HEK293 (cell line): ENCODE data around the gene DPP9.

Source experiments
- CTCF ChIA-PET: fragments of 350-600 bp; formaldehyde crosslinking; extraction: SDS; loops from one replicate; lab custom pipeline; 2021; ENCODE audit warnings: antibody characterized with exemption; lab: Yijun Ruan, JAX
- POLR2A ChIA-PET: fragments of 300-600 bp; formaldehyde crosslinking; extraction: SDS; loops from one replicate; lab custom pipeline; 2020; ENCODE audit warnings: antibody characterized with exemption, inconsistent platforms; lab: Yijun Ruan, JAX
- H3K27ac ChIP-seq: fragments of 200-500 bp; sonication (Bioruptor generic); 2 replicates; pipeline ENCODE4 v1.5.1; 2014; ENCODE audit warnings: low read depth, low read length, control low read depth, inconsistent platforms; ENCODE audit errors: extremely low read depth
- H3K36me3 ChIP-seq, 2 experiments: fragments of 200-500 bp in 1 of 2; sonication (Bioruptor generic) in 1 of 2; 1 replicate in 1 of 2; 2 replicates in 1 of 2; pipeline ENCODE4 v1.5.1; 2014 to 2017; ENCODE audit warnings: inconsistent platforms in 2 of 2, low read length in 2 of 2; ENCODE audit not compliant: control insufficient read depth in 2 of 2, insufficient read depth in 1 of 2
- H3K4me1 ChIP-seq: fragments of 200-500 bp; sonication (Bioruptor generic); 2 replicates; pipeline ENCODE4 v1.5.1; 2014; ENCODE audit warnings: mild to moderate bottlenecking, low read length, inconsistent platforms; ENCODE audit not compliant: control insufficient read depth, insufficient read depth
- H3K4me3 ChIP-seq: 2 replicates; pipeline ENCODE4 v1.5.1; 2011; ENCODE audit warnings: low read depth, mild to moderate bottlenecking, control low read depth, low read length, moderate library complexity
- H3K9me3 ChIP-seq: fragments of 200-500 bp; sonication (Bioruptor generic); 2 replicates; pipeline ENCODE4 v1.5.1; 2014; ENCODE audit warnings: low read depth, low read length, inconsistent platforms; ENCODE audit not compliant: control insufficient read depth, insufficient read depth
- FEZF1 ChIP-seq: fragments of 450-650 bp; formaldehyde crosslinking; IDR thresholded peaks from 2 replicates; pipeline ENCODE4 v1.5.1; 2016; ENCODE audit warnings: missing biosample characterization, missing genetic modification characterization
- KLF16 ChIP-seq: fragments of 450-650 bp; formaldehyde crosslinking; IDR thresholded peaks from 2 replicates; pipeline ENCODE4 v1.5.1; 2017; ENCODE audit warnings: missing biosample characterization, missing genetic modification characterization
- KLF7 ChIP-seq: fragments of 450-650 bp; formaldehyde crosslinking; IDR thresholded peaks from 2 replicates; pipeline ENCODE4 v1.5.1; 2016; ENCODE audit warnings: missing biosample characterization, missing genetic modification characterization, borderline replicate concordance
- KLF9 ChIP-seq: fragments of 450-650 bp; formaldehyde crosslinking; IDR thresholded peaks from 2 replicates; pipeline ENCODE4 v1.5.1; 2016; ENCODE audit warnings: missing biosample characterization, missing genetic modification characterization, low read depth
- SP3 ChIP-seq: fragments of 450-650 bp; formaldehyde crosslinking; IDR thresholded peaks from 2 replicates; pipeline ENCODE4 v1.5.1; 2016; ENCODE audit warnings: missing biosample characterization, missing genetic modification characterization
- TRIM28 ChIP-seq: IDR thresholded peaks from 2 replicates; pipeline ENCODE4 v1.6.1; 2011; ENCODE audit warnings: low read length, control low read depth, borderline replicate concordance
- ZBTB10 ChIP-seq: fragments of 450-650 bp; formaldehyde crosslinking; IDR thresholded peaks from 2 replicates; pipeline ENCODE4 v1.5.1; 2016; ENCODE audit warnings: missing biosample characterization, missing genetic modification characterization
- ZFP37 ChIP-seq: fragments of 450-650 bp; formaldehyde crosslinking; IDR thresholded peaks from 2 replicates; pipeline ENCODE4 v1.5.1; 2016; ENCODE audit warnings: missing biosample characterization, missing genetic modification characterization
- ZNF155 ChIP-seq: fragments of 450-650 bp; formaldehyde crosslinking; IDR thresholded peaks from 2 replicates; pipeline ENCODE4 v1.5.1; 2016; ENCODE audit warnings: missing biosample characterization, missing genetic modification characterization
- ZNF404 ChIP-seq: fragments of 450-650 bp; formaldehyde crosslinking; IDR thresholded peaks from 2 replicates; pipeline ENCODE4 v1.5.1; 2017; ENCODE audit warnings: missing biosample characterization, missing genetic modification characterization
- ZNF48 ChIP-seq: fragments of 450-650 bp; formaldehyde crosslinking; IDR thresholded peaks from 2 replicates; pipeline ENCODE4 v1.5.1; 2016; ENCODE audit warnings: missing biosample characterization, missing genetic modification characterization
- ZNF513 ChIP-seq: fragments of 450-650 bp; IDR thresholded peaks from 2 replicates; pipeline ENCODE4 v1.5.1; 2018; ENCODE audit warnings: missing biosample characterization, missing genetic modification characterization
- ZNF544 ChIP-seq: fragments of 450-650 bp; formaldehyde crosslinking; IDR thresholded peaks from 2 replicates; pipeline ENCODE4 v1.5.0; 2017; ENCODE audit warnings: missing biosample characterization, missing genetic modification characterization
- ZNF558 ChIP-seq: fragments of 450-650 bp; formaldehyde crosslinking; IDR thresholded peaks from 2 replicates; pipeline ENCODE4 v1.5.1; 2016; ENCODE audit warnings: missing biosample characterization, missing genetic modification characterization
- ZNF560 ChIP-seq: fragments of 450-650 bp; formaldehyde crosslinking; IDR thresholded peaks from 2 replicates; pipeline ENCODE4 v1.5.1; 2017; ENCODE audit warnings: missing biosample characterization, missing genetic modification characterization, borderline replicate concordance
- ZNF585B ChIP-seq: fragments of 450-650 bp; formaldehyde crosslinking; IDR thresholded peaks from 2 replicates; pipeline ENCODE4 v1.5.1; 2016; ENCODE audit warnings: missing biosample characterization, missing genetic modification characterization
- ZNF610 ChIP-seq: fragments of 450-650 bp; formaldehyde crosslinking; IDR thresholded peaks from 2 replicates; pipeline ENCODE4 v1.5.1; 2016; ENCODE audit warnings: missing biosample characterization, missing genetic modification characterization, borderline replicate concordance
- ZNF639 ChIP-seq: fragments of 450-650 bp; formaldehyde crosslinking; IDR thresholded peaks from 2 replicates; pipeline ENCODE4 v1.5.1; 2016; ENCODE audit warnings: missing biosample characterization, missing genetic modification characterization
- ZNF658 ChIP-seq: fragments of 450-650 bp; formaldehyde crosslinking; IDR thresholded peaks from 2 replicates; pipeline ENCODE4; 2016; ENCODE audit warnings: missing biosample characterization, missing genetic modification characterization
- ZNF747 ChIP-seq: fragments of 450-650 bp; formaldehyde crosslinking; IDR thresholded peaks from 2 replicates; pipeline ENCODE4 v1.5.1; 2016; ENCODE audit warnings: missing biosample characterization, missing genetic modification characterization
- ZNF768 ChIP-seq: fragments of 450-650 bp; formaldehyde crosslinking; IDR thresholded peaks from 2 replicates; pipeline ENCODE4 v1.5.1; 2018; ENCODE audit warnings: missing biosample characterization, mild to moderate bottlenecking, missing genetic modification characterization
- ZNF843 ChIP-seq: fragments of 450-650 bp; formaldehyde crosslinking; IDR thresholded peaks from 2 replicates; pipeline ENCODE4 v1.5.1; 2016; ENCODE audit warnings: missing biosample characterization, missing genetic modification characterization

The DPP9 gene

GRCh38 chr19:4702764-4703163 is 20.9 kb downstream of the DPP9 start:
- no peak for TF ChIP-seq ZFP37
- no peak for TF ChIP-seq ZNF639 (tag by site-specific recombination)
- no peak for TF ChIP-seq ZNF747
- TF ChIP-seq ZNF843 (tag by site-specific recombination) = no peak
- TF ChIP-seq ZNF155 (tag by site-specific recombination) = no peak
- TF ChIP-seq ZNF558 (tag by site-specific recombination) = no peak
- no peak for TF ChIP-seq KLF9 (tag by site-specific recombination)
- no peak for TF ChIP-seq KLF16 (tag by site-specific recombination)
- TF ChIP-seq ZNF658 = no peak
- TF ChIP-seq ZNF768 (tag by site-specific recombination) = no peak
- no peak for TF ChIP-seq SP3
- no peak for TF ChIP-seq ZNF544 (tag by site-specific recombination)
- TF ChIP-seq ZNF513 = no peak
- Histone ChIP-seq H3K36me3 (peaks cover 12 to 68% of the 10 kb centered on the region in 2 experiments; a peak in 2 of 3 replicates), H3K9me3 (no peaks in the 10 kb centered on the region)

GRCh38 chr19:4701557-4701956 is 22.1 kb downstream of the DPP9 start:
- TF ChIP-seq ZNF585B (tag by site-specific recombination) (no peak), ZNF404 (tag by site-specific recombination) (no peak), ZBTB10 (tag by site-specific recombination) (no peak), ZNF610 (tag by site-specific recombination) (no peak), ZNF560 (tag by site-specific recombination) (no peak), FEZF1 (no peak), KLF7 (tag by site-specific recombination) (no peak), ZNF48 (tag by site-specific recombination) (no peak), TRIM28 (no peak)
- POLR2A ChIA-PET = no interaction called here

More at GRCh38 chr19:4702764-4703163, 20.9 kb downstream of the DPP9 start:
- CTCF ChIA-PET = no interaction called here
- H3K27ac ChIP-seq = no peak overlapping the region
- no peaks in the 10 kb centered on the region for H3K4me1 ChIP-seq
- POLR2A ChIA-PET = interaction anchor here (0.5 kb wide), 1 partner anchor 403 kb away, joined by 3 read pairs; no protein-coding TSS in a partner anchor
- H3K4me3 ChIP-seq = no peak overlapping the region

More at GRCh38 chr19:4701557-4701956, 22.1 kb downstream of the DPP9 start:
- Histone ChIP-seq H3K4me3 (no peak overlapping the region), H3K27ac (no peak overlapping the region), H3K36me3 (peaks cover 13 to 77% of the 10 kb centered on the region in 2 experiments; a peak in 2 of 3 replicates), H3K9me3 (no peaks in the 10 kb centered on the region), H3K4me1 (no peaks in the 10 kb centered on the region)
- CTCF ChIA-PET = interaction anchor here (0.9 kb wide), 1 partner anchor 347 kb away, joined by 5 read pairs; no protein-coding TSS in a partner anchor
